NCI-H2227 treated with DMSO at 0.1 percent for 48 hours (cell line): ENCODE measurements around the gene ZNF610.
"Not testable (repeated sequence)": the region's sequence is repeated elsewhere in the genome, so short reads cannot be mapped to it uniquely, and the experiment has no call there.

Source experiments
- DNase-seq: peaks from one replicate; lab custom pipeline; 2025; lab: John Stamatoyannopoulos, UW

ZNF610 gene

DNA sequence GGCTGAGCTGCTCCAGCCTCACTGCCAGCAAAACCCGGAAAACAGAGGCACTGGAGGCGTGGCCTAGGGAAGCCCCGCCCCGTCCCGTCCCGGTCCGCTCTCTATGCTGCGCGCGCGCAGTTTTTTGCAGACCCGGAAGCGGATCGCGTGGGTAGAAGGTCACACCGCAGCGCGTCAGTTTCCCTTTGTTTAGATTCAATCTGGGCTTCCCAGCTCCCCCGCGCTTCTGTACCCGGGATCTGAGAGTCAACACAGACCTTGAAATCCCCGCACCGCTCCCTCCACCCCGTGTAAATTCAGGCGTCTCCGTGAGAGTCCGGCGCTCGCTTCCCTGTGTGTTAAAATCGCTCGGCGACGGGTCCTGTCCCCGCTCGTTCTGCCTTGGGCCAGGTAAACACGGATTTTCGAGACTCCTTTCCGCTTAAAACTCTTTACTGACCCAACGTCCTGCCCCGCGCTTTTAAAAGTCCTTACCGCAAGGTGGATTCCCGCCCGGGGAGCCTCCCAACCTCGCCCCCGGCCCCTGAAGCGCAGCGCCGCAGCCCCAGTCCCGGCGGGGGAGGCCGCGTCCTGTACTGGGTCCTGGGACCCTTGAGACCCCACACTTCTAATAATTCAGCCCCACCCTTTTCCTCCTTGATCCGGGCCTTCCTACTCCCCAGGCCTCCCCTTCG, at the start of gene ZNF610:
TSS of gene ZNF610 (plus strand) at position 127 of the 674 bp plus-strand sequence. CDS start 12,930 bp downstream, outside the sequence.
- peak; percentile 71 for DNase-seq

DNA sequence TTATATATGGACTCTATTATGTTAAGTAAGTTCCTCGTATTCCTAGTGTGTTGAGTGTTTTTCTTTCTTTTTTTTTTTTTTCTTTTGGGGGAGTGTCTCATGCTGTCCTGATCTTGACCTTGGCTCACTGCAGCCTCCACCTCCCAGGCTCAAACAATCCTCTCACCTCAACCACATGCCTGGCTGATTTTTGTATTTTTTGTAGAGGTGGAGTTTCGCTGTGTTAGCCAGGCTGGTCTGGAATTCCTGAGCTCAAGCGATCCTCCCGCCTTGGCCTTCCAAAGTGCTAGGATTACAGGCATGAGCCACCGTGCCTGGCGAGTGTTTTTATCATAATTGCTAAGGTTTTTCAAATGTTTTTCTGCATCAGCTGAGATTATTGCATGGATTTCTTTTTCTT, 49.8 kb upstream of the ZNF610 start:
- no peak for DNase-seq

DNA sequence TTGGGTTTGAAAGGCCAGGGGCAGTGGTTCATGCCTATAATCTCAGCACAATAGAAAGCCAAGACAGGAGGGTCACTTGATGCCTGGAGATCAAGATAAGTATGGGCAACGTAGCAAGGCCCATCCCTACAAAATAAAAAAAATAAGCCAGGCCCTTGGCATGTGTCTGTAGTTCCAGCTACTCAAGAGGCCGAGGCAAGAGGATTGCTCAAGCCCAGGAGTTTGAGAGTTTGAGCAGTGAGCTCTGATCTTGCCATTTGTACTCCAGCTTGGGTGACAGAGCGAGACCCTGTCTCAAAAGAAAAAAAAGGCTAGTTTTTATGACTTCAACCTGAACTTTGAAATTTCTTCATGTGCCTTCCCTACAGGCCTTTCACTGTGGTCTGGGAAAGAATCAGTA, 44.3 kb upstream of the ZNF610 start:
- DNase-seq = no peak

DNA sequence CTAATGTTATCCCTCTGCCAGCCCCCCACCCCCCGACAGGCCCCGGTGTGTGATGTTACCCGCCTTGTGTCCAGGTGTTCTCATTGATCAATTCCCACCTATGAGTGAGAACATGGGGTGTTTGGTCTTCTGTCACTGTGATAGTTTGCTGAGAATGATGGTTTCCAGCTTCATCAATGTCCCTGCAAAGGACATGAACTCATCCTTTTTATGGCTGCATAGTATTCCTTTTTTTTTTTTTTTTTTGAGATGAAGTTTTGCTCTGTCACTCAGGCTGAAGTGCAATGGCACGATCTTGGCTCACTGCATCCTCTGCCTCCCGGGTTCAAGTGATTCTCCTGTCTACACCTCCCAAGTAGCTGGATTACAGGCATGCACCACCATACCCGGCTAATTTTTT, 43.1 kb upstream of the ZNF610 start:
- DNase-seq = not testable (repeated sequence)

DNA sequence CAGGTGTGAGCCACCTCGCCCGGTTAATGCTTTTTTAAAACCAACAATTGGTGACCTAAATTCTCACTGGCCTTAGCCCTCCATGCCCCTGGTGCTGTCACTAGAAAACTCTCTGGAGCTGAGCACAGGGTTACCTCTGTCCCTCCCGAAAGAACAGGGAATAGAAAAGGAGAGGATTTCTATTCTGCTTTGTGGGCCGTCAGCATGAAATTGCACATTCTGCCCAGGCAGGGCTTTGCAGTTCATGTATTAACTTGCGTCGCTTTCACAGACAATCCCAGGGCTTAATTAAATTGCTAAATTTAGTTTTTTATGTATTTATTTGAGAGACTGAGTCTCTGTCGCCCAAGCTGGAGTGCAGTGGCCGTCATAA, 39.7 kb upstream of the ZNF610 start:
- DNase-seq = peak; percentile 25

DNA sequence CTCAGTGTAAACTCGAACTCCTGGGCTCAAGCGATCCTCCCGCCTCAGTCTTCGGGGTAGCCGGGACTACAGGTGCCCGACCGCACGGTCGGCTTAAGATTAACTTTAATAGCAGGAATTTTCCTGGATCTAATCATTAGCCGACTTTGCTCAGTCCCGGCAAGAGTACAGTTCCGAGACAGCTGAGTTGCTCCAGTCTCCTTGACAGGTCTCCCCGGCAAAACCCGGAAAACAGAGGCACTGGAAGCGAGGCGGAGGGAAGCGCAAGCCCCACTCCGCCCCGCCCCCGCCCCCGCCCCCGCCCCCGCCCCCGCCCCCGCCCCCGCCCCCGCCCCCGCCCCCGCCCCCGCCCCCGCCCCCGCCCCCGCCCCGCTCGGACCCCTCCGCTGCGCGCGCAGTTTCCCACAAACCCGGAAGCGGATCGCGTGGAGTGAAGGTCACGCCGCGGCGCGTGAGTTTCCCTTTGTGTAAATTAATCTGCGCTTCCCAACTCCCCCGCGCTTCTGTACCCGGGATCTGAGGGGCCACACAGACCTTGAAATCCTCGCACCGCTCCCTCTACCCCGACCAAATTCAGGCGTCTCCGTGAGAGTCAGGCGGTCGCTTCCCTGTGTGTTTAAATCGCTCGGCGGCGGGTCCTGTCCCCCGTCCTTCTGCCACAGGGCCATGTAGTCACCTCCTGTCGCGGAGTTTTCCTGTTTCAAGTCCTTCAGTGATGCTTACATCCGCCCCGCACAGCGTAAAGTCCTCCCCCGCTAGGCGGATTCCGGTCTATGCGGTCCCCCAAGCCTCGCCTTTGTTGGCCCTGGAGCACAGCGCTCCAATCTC, 39.1 kb upstream of the ZNF610 start, which contains the start of gene ZNF480:
TSS of gene ZNF480 (plus strand) at position 397 of the 828 bp plus-strand sequence. CDS start 3,244 bp downstream, outside the sequence.
- peak; percentile 59 for DNase-seq

DNA sequence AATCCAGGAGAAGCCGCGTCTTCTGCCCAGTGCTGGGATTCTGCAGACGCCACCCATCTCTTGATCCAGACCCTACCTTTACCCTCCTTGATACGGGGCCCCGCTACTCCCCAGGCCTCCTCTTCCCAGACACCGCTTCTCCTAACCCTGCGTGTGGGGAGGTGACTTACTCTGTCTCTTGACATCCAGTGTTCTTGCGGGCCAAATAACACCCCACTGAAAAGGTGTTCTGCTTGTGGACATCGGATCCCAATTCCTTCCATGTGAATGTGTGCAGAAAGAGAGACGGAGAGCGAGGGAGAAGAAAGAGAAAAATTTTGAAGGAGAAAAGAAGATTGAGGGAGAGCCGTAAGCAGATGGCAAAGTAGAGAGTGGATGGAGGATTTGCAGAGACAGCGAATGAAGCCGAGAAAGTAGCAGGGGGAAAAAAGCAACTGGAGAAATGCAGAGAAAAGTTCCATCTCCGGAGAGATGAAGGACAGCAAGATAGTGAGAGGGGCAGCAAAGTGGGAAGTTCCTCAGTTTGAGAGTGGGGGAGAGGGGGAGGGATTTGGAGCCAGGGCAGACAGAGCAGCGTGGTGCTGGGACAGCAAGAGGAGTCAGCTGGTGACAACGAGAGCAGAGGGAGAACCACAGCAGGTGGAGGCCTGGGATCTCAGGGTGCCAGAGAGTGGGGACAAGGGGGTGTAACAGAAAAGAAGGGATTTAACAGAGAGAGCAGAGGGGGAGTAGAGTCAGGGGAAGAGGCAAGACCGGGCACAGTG, 38.3 kb upstream of the ZNF610 start:
- no peak for DNase-seq

DNA sequence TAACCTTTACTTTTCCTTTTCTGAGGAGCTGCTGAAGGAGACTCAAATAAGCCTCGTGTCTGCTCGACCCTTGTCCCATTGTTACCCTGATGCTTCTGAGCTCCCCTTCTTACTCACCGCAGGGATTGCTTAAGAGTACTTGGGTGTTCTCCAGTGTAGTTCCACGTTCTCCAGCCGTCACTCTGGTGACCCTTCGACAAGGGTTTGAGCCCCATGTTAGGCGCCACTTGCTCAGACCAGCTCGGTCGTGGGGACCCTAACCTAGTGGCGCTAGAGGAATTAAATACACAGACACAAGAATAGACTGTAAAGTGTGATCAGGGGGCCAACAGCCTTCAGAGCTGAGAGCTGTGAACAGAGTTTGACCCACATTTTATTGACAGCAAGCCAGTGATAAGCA, 28.8 kb upstream of the ZNF610 start:
- no peak for DNase-seq

DNA sequence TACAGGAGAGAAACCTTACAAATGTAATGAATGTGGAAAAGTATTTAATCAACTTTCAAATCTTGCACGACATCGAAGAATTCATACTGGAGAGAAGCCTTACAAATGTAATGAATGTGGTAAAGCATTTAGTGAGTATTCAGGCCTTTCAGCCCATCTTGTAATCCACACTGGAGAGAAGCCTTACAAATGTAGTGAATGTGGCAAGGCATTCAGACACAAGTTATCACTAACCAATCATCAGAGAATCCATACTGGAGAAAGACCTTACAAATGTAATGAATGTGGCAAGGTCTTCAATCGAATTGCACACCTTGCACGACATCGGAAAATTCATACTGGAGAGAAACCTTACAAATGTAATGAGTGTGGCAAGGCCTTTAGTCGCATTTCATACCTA, 13.6 kb upstream of the ZNF610 start:
- no peak for DNase-seq

DNA sequence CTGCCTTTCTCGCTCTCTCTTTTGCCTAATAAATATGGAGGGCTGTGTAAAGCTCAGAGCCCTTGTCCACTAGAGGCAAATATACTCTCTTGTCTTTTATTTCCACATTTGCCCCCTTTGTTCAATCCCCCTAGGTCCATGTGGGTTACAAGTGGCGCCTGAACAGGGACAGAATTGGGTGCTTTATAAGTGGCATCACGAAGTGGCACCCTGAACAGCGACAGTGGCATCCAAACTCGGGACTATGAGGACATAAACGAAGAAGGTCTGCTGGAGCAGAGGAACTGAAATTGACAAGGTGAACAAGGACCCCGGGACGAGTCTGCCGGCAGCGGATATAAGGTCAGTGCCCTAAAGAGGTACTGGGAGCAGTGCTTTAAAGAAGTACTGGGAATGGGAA, 4.3 kb upstream of the ZNF610 start:
- DNase-seq = no peak

DNA sequence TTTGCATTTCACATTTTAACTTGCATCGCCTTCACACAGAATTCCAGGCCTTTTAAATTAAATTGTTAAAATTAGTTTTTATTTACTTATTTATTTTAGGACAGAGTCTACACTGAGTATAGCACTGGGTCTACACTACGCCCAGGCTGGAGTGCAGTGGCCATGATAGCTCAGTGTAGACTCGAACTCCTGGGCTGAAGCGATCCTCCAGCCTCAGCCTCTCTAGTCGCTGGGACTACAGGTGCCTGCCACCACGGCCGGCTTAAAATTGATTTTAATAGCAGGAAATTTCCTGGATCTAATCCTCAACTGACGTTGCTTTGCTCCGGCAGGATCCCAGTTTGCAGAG, 301 bp upstream of the ZNF610 start:
- no peak for DNase-seq

DNA sequence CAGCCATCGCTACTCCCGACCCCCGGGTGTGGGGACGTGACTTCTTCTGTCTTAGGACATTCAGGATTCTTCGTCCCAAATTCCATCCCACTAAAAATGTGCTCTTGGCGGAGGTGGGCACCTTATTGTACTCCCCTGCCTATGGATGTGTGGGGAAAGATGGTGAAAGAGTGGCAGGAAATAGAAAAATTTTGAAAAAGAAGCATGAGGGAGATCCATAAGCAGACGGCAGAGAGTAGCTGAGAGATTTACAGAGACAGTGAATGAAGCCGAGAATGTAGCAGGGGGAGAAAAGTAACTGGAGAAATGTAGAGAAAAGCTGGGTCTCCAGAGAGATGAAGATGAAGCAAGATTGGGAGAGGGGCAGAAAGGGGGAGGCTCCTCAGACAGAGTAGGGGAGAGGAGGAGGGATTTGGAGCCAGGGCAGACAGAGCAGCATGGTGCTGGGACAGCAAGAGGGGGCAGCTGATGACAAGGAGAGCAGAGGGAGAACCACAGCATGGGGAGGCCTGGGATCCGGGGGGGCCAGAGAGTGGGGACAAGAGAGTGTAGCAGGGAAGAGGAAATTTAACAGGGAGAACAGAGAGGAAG, 843 bp downstream of the ZNF610 start:
- DNase-seq = peak; percentile 5

DNA sequence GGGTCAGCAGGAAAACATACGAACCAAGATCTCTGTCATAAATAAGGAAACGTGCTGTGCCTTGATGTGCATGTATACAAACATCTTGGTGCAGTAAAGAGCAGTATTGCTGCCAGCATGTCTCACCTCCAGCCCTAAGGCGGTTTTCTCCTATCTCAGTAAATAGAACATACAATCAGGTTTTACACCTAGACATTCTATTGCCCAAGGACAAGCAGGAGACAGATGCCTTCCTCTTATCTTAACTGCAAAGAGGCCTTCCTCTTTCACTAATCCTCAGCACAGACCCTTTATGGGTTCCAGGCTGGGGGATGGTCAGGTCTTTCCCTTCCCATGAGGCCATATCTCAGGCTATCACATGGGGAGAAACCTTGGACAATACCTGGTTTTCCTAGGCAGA, 3.0 kb downstream of the ZNF610 start:
- not testable (repeated sequence) for DNase-seq

DNA sequence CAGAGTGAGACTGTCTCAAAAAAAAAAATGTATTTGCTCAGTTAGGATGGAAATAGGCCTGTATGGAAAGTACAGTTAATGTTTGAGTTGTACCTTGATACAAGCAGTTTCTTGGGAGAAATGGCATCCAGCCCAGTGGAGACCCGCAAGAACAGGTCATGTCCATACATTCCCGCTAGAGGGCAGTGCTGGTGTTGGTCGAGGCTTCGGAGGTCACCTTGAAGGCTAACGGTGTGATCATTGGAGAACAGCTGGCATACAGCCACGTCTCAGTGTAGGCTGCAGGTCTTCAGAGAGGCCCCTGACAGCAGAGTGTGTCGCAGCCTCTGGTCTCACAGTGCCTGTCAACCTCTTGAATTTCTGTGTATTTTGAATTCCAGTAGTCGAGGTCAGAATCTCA, 7.5 kb downstream of the ZNF610 start:
- no peak for DNase-seq

DNA sequence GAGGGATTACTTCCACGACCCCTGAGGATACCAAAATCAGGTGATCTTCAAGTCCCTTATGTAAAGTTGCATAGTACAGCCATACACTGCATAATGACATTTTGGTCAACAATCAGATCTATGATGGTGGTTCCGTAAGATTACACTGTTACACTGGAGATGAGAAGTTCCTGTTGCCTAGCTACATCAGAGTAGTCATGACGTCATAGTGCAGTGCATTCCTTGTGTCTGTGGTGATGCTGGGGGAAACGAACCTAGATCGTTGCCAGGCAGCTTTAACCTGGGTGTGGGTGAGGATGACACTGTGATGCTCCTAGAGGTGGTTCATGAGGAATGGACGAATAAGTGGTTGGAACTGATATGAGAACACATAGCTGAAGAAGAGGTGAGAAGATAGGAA, 9.1 kb downstream of the ZNF610 start:
- no peak for DNase-seq

DNA sequence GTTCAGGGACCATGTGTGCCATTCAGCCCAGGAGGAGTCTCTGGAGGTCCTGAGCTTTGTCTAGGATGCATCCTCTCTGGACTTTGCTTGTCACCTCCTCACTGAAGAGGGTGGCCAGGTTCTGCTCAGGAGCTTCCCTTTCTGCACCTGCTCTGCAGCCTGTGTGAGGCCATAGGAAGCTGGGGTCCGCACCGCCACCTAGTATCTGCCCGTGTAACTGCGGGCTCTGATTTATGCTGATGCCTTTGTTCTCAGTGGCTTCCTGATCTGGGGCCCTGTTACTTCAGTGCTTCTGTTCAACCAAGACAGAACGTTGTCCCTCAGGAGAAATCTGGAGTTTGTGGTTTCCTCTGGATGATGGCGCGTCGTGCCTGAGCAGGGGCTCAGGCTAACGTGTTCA, 15.5 kb downstream of the ZNF610 start:
- DNase-seq = no peak

DNA sequence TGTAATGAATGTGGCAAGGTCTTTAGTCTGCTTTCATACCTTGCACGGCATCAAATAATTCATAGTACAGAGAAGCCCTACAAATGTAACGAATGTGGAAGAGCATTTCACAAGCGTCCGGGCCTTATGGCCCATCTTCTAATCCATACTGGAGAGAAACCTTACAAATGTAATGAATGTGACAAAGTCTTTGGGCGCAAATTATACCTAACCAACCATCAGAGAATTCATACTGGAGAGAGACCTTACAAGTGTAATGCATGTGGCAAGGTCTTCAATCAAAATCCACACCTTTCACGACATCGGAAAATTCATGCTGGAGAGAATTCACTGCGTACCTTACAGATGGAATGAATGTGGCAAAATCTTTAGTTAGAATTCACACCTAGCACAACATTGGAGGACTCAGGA, 30.4 kb downstream of the ZNF610 start:
- no peak for DNase-seq

DNA sequence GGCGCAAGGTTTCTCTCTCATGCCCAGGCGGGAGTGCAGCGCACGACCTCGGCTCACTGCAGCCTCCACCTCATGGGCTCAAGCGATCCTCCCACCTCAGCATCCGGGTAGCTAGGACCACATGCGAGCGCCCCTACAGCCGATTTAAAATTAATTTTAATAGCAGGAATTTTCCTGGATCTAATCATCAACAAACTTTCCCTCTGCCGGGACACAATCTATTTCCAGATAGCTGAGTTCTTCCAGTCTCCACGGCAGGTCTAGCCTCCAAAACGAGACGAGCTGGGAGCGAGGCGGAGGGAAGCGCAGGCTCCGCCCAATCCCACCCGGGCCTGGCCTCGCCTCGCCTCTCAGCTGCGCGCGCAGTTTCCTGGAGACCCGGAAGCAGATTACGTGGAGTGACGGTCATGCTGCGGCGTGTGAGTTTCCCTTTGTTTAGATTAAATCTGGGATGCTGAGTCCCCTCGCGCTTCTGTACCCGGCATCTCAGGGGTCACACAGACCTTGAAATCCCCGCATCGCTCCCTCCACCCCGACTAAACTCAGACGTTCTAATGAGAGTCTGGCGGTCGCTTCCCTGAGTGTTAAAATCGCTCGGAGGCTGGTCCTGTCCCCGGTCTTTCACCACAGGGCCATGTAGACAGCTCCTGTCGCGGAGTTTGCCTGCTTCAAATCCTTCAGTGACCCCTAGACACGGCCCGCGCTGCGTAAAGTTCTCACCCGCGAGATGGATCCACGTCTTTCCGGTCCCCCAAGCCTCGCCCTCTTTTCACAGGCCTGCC, 33.7 kb downstream of the ZNF610 start, which contains the start of gene ZNF880:
TSS of gene ZNF880 (plus strand) at position 365 of the 782 bp plus-strand sequence. CDS start at position 408, 43 bp downstream.
- DNase-seq = no peak

DNA sequence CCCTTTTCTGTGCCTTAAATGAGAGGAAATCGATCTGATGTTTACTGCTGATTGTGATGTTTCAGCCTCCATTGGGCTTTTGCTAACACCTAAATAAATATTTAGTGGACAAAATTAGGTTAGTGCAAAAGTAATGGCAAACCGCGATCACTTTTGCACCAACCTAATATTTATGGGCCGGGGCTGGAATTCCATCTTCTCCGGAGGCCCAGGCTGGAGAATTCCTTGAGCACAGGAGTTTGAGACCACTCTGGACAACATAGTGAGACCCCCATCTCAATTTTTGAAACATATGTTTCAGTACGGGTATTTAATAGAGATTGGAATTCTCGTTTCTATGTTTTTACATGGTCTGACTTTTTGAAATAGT, 34.3 kb downstream of the ZNF610 start:
- DNase-seq = no peak

DNA sequence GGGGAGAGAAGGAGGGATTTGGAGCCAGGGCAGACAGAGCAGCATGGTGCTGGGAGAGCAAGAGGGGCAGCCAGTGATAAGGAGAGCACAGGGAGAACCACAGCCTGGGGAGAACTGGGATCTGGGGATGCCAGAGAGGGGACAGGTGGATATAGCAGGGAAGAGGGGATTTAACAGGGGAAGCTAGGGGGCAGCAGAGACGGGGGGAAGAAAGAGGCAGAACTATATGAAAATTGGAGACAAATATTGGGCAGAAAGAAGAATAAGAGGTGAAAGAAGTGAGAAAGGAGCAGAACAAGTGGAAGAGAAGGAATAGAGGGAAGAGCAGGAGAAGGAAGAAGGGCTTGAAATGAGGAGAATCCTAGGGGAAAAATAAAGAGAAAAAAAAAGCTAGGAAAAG, 55.1 kb downstream of the ZNF610 start:
- DNase-seq = no peak

DNA sequence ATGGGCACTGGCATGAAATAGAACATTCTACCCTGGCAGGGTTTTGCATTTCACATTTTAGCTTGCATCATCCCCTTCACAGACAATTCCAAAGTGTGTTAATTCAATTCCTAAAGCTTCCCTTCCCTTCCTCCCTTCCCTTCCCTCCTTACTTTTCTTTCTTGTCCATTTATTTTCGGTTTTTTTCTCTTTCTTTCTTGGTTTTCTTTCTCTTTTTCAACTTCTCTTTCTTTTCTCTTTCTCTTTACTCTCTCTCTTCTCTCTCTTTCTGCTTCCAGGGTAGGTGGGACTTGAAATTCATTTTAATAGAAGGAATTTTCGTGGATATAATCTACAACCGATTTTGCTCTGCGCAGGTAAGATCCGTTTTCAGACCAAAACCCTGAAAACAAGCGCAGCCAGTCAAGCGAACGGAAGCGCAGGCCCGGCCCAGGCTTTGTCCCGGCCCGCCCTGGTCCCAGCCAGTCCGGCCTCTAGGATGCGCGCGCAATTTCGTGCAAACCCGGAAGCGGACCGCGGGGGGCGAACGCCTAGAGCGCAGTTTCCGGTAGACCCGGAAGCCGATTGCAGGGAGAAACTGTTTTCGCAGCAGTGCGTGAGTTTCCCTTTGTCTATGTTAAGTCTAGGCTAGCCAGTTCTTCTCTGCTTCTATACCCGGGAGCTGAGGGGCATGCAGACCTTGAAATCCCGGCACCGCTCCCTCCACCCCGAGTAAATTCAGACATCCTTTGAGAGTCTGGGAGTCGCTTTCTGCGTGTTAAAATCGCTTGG, 61.5 kb downstream of the ZNF610 start, which contains the start of gene ZNF528:
TSS of gene ZNF528 (plus strand) at position 540 of the 771 bp plus-strand sequence. CDS start 4,165 bp downstream, outside the sequence.
- peak; percentile 75 for DNase-seq
